ENCODE data around the gene PRKACA.

- TF ChIP-seq CTCF (IDR thresholded peaks at IDR 0.05) (no peak), POLR2A (IDR thresholded peaks at IDR 0.05) (no peak), EP300 (IDR thresholded peaks at IDR 0.05) (no peak)
These were observed 47.3 kb upstream of the PRKACA start for GRCh38 chr19:14164724-14165493.
